Stimulated activated CD4-positive, alpha-beta T cell treated with anti-CD3 and anti-CD28 coated beads, TNF-alpha, amount 100 ng/mL, for 48 hours (primary cell): ENCODE measurements around the gene CTIF.

ENCODE experiments used
- DNase-seq, 3 donors: peaks; one replicate each; pipeline ENCODE4 v3.0.0-alpha.2; 2020; ENCODE audit warnings: low read depth in 3 of 3

CTIF gene

GRCh38 chr18:48621240-48621639, 82.4 kb downstream of the CTIF start:
- DNase-seq = no peak

- DNase-seq = no peak
These were observed 83.2 kb downstream of the CTIF start for GRCh38 chr18:48621815-48622555.

GRCh38 chr18:48622911-48623431, 84.1 kb downstream of the CTIF start:
- DNase-seq = no peak

GRCh38 chr18:48623468-48624235, 84.8 kb downstream of the CTIF start:
- DNase-seq = no peak

- no peak for DNase-seq
These were observed 86.0 kb downstream of the CTIF start for GRCh38 chr18:48624856-48625255.

GRCh38 chr18:48627216-48627615, 88.4 kb downstream of the CTIF start:
- DNase-seq = no peak

GRCh38 chr18:48629730-48630324, 91.0 kb downstream of the CTIF start:
- no peak for DNase-seq

GRCh38 chr18:48631851-48632250, 93.0 kb downstream of the CTIF start:
- no peak for DNase-seq

- no peak for DNase-seq
These were observed 93.9 kb downstream of the CTIF start for GRCh38 chr18:48632676-48633257.

- no peak for DNase-seq
These were observed 95.7 kb downstream of the CTIF start for GRCh38 chr18:48634491-48634890.

- no peak for DNase-seq
These were observed 96.1 kb downstream of the CTIF start for GRCh38 chr18:48634975-48635374.

- DNase-seq = no peak
These were observed 97.0 kb downstream of the CTIF start for GRCh38 chr18:48635806-48636205.

- no peak for DNase-seq
These were observed 97.6 kb downstream of the CTIF start for GRCh38 chr18:48636436-48636835.

- no peak for DNase-seq
These were observed 98.5 kb downstream of the CTIF start for GRCh38 chr18:48637081-48637990.

- DNase-seq = no peak
These were observed 99.6 kb downstream of the CTIF start for GRCh38 chr18:48638451-48638850.

- DNase-seq = no peak
These were observed 100.3 kb downstream of the CTIF start for GRCh38 chr18:48638896-48639771.

- DNase-seq = no peak
These were observed 101.1 kb downstream of the CTIF start for GRCh38 chr18:48639772-48640432.

GRCh38 chr18:48640566-48641270, 101.9 kb downstream of the CTIF start:
- no peak for DNase-seq

- DNase-seq = no peak
These were observed 103.2 kb downstream of the CTIF start for GRCh38 chr18:48641981-48642380.
